Transverse colon (tissue), 4 donors: ENCODE data around the gene SLC35E4. TPM values are rescaled to one million over a fixed set of nuclear protein-coding genes. Genes with fewer than 3 reads are reported as not detected.

Source experiments
- DNase-seq: peaks from one replicate; pipeline ENCODE4 v3.0.0-alpha.2; 2019
- H3K27ac ChIP-seq, 4 donors: fragments of 200-600 bp; sonication (generic); 2 replicates each; pipeline ENCODE4 v1.5.1; 2016 to 2018; ENCODE audit warnings: inconsistent platforms in 4 of 4
- H3K27me3 ChIP-seq: fragments of 200-600 bp; sonication (generic); 2 replicates; pipeline ENCODE4 v1.5.1; 2017; ENCODE audit warnings: inconsistent platforms
- H3K36me3 ChIP-seq, 4 donors: fragments of 200-600 bp; sonication (generic); 2 replicates each; pipeline ENCODE4 v1.5.1; 2017 to 2019; ENCODE audit warnings: inconsistent platforms in 4 of 4
- H3K4me1 ChIP-seq, 4 donors: fragments of 200-600 bp; sonication (generic); 2 replicates each; pipeline ENCODE4 v1.5.1; 2017 to 2020; ENCODE audit warnings: inconsistent platforms in 4 of 4
- H3K4me3 ChIP-seq, 4 donors: fragments of 200-600 bp; sonication (generic); 1 replicate in 1 of 4; 2 replicates in 3 of 4; pipeline versions ENCODE4 v1.5.1 to v1.6.1; 2017 to 2019; ENCODE audit warnings: inconsistent platforms in 4 of 4
- H3K9me3 ChIP-seq, 2 donors: fragments of 200-600 bp; sonication (generic); 2 replicates each; pipeline ENCODE4 v1.5.1; 2017 to 2019; ENCODE audit warnings: inconsistent platforms in 2 of 2
- POLR2A ChIP-seq: fragments of 450-650 bp; IDR thresholded peaks from one replicate; pipeline ENCODE4 v1.6.1; 2016; ENCODE audit warnings: antibody characterized with exemption, mild to moderate bottlenecking, moderate library complexity
- WGBS, 2 donors: methylation state at CpG; one replicate each; pipeline ENCODE4 v1.1.5; 2018; ENCODE audit warnings: low coverage in 1 of 2; 5-methylcytosine and 5-hydroxymethylcytosine counted together
- in situ Hi-C, 4 donors: fragments of 200-750 bp; cut with MboI; loops; one replicate each; pipeline versions ENCODE4 v1.15.0 to v1.15.1; 2017; ENCODE audit warnings: low sequenced_read_pairs in 3 of 4, low pct_ligation_motif_present in 1 of 4, low pct_unique_long_range_greater_than_20kb in 1 of 4
- intact Hi-C: fragments of 100-400 bp; cut with DNase I; formaldehyde crosslinking; loops from one replicate; pipeline ENCODE4 v1.15.1; 2023; ENCODE audit warnings: low total_unique reads
- total RNA-seq, 4 donors: library from RNA; depleted of rRNA; stranded (reverse); fragments of >200 nt; gene quantifications; one replicate each; pipeline ENCODE4 v1.1.0, GENCODE V29; 2016
- TF ChIP-seq, protein P1 (sequence below), 5 experiments: fragments of 200-600 bp in 3 of 5; fragments of 450-650 bp in 2 of 5; sonication (generic) in 3 of 5; IDR thresholded peaks; 1 replicate in 2 of 5; 2 replicates in 3 of 5; pipeline ENCODE4 v1.5.1; 2016 to 2017; ENCODE audit warnings: antibody characterized with exemption in 5 of 5, inconsistent platforms in 3 of 5, mild to moderate bottlenecking in 2 of 5, moderate library complexity in 1 of 5

The SLC35E4 gene
- total RNA-seq, 4 donors from 2014 or later: 6.4 to 21.3 (median 15.7) TPM

DNA sequence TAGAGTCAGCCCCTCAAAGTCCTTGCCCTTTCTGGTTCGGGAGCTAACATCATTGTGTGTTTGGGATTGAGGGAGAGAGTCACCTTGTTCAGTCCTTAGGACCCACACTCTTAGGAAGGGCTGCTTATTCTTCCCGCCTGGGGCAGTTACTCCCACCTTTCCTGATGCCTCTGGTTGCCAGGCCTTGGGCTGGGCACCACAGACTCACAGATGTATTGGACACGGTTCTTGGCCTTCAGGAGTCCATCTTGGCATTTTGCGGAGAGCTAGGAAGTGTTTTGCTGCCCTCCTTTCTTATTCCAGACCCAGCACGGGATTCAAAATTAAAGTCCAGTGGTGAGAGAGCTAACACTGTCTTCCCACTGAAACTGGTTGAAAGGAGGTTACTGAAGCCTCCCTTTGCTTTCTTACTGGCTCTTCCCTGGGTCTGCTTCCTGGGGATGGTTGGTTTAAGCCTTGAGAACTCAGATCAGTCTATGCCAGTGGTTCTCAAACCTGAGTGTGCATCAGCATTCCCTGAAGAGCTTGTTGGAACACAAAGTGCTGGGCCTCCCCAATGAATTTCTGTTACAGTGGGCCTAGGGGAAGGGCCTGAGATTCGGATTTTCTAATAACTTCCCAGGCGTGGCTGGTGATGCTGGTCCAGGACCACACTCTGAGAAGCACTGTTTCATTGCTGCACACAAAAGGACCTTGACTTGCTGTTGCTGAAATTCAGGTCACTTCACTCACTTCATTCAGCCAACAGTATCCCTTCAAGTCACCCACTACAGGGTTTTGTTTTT is 60.5 kb downstream of the SLC35E4 start:
- TF ChIP-seq POLR2A: no peak
- TF ChIP-seq, protein P1, sequence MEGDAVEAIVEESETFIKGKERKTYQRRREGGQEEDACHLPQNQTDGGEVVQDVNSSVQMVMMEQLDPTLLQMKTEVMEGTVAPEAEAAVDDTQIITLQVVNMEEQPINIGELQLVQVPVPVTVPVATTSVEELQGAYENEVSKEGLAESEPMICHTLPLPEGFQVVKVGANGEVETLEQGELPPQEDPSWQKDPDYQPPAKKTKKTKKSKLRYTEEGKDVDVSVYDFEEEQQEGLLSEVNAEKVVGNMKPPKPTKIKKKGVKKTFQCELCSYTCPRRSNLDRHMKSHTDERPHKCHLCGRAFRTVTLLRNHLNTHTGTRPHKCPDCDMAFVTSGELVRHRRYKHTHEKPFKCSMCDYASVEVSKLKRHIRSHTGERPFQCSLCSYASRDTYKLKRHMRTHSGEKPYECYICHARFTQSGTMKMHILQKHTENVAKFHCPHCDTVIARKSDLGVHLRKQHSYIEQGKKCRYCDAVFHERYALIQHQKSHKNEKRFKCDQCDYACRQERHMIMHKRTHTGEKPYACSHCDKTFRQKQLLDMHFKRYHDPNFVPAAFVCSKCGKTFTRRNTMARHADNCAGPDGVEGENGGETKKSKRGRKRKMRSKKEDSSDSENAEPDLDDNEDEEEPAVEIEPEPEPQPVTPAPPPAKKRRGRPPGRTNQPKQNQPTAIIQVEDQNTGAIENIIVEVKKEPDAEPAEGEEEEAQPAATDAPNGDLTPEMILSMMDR (IDR thresholded peaks at IDR 0.05): no peak

More for the DNA sequence above, 60.5 kb downstream of the SLC35E4 start:
- in situ Hi-C loops (no loop called here), intact Hi-C loops (no loop called here)
- Histone ChIP-seq H3K27me3 (no peaks in the 10 kb centered on the region), H3K27ac (no peak overlapping the region), H3K9me3 (no peaks in the 10 kb centered on the region), H3K36me3 (no peaks in the 10 kb centered on the region), H3K4me3 (no peak overlapping the region), H3K4me1 (peaks cover 0 to 16% (median 9%) of the 10 kb centered on the region in 4 donors)
- DNase-seq: no peak
- 89% methylated on average over 7 of the region's 7 CpGs; no CpG with 5 or more reads in 1 of the 2 donors for WGBS, 2 donors

Other genes with a start within 250 kb of the SLC35E4 start
- 10 to 100 TPM in 2 of 4 donors, 1 to 10 TPM in 2; 3.2 to 65.5 (median 9.8) TPM for gene RNF215, start 248.4 kb upstream of the SLC35E4 start, total RNA-seq
- gene SEC14L2, start 238.8 kb upstream of the SLC35E4 start, total RNA-seq: 1 to 10 TPM in 3 of 4 donors, not detected in 1; 2.2 to 5.5 (median 4.5) TPM
- 10 to 100 TPM in 3 of 4 donors, 1 to 10 TPM in 1; 2.0 to 48.6 (median 21.4) TPM for gene MTFP1, start 210.0 kb upstream of the SLC35E4 start, total RNA-seq
- gene SEC14L3, start 163.8 kb upstream of the SLC35E4 start, total RNA-seq: not detected
- not detected for gene SEC14L4, start 130.1 kb upstream of the SLC35E4 start, total RNA-seq
- under 1 TPM in 2 of 4 donors, not detected in 2; 0.14 to 0.48 TPM for gene SEC14L6, start 89.0 kb upstream of the SLC35E4 start, total RNA-seq
- gene GAL3ST1, start 61.1 kb upstream of the SLC35E4 start, total RNA-seq: 10 to 100 TPM in 1 of 4 donors, 1 to 10 TPM in 3; 5.6 to 24.2 (median 8.7) TPM
- 10 to 100 TPM; 13.5 to 39.5 (median 30.6) TPM for gene PES1, start 43.9 kb upstream of the SLC35E4 start, total RNA-seq
- 10 to 100 TPM; 16.5 to 63.8 (median 28.4) TPM for gene TCN2, start 28.6 kb upstream of the SLC35E4 start, total RNA-seq
- 10 to 100 TPM; 13.7 to 38.2 (median 29.8) TPM for gene DUSP18, start 32.1 kb downstream of the SLC35E4 start, total RNA-seq
- gene OSBP2, start 59.1 kb downstream of the SLC35E4 start, total RNA-seq: 1 to 10 TPM in 3 of 4 donors, under 1 TPM in 1; 0.60 to 7.5 (median 4.3) TPM